MV-4-11 (cell line): ENCODE data around the gene ACAD8.

Source experiments
- DNase-seq: peaks from one replicate; lab custom pipeline; 2025; lab: John Stamatoyannopoulos, UW

The ACAD8 gene

GRCh38 chr11:134290646-134291045 is 37.3 kb downstream of the ACAD8 start:
- DNase-seq, result no peak

DNA sequence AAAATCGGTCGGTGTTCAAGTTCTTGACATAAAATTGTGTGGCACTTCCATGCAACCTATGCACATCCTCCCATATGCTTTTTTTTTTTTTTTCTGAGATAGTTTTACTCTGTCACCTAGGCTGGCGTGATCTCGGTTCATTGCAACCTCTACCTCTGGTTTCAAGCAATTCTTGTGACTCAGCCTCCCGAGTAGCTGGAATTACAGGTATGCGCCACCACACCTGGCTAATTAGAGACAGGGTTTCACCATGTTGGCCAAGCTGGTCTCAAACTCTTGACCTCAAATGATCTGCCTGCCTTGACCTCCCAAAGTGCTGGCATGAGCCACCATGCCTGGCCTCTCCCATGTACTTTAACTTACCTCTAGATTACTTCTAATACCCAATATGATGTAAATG is 37.8 kb downstream of the ACAD8 start:
- DNase-seq, result no peak

GRCh38 chr11:134292661-134293060 is 39.3 kb downstream of the ACAD8 start:
- no peak for DNase-seq

GRCh38 chr11:134293119-134294113 is 40.0 kb downstream of the ACAD8 start:
- DNase-seq, result no peak

DNA sequence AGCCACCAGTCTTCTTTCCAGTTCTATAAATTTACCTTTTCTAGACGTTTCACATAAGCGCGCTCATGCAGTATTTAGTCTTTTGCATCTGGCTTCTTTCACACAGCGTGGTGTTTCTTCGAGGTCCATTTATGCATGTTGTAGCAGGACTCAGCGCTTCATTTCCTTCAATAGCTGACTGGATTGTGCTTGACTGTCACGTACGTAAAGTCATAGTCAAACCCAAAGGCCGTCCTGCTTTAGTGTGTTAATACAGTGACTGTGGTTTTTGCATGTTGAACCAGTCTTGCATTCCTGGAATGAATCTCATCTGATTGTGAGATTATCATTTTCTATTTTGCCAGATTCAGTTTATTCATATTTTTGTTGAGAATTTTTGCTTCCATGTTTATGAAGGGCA is 41.3 kb downstream of the ACAD8 start:
- DNase-seq, result no peak

DNA sequence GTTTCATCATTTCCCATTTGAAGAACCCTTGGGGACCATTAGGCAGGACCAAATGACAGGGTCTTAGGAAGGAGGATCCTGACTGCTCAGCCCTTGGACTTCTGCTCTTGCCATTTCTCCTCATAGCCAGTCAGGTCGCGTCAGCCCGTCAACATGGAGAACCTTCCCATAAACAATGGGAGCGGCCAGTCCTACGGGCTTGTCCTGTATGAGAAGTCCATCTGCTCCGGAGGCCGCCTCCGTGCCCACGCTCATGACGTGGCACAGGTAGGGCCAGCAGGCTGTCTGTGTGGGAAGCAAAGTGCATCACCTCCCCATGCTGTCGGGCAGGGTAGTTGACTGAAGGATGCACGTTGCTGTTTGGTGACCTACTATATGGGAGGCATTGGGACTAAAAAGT is 58.9 kb downstream of the ACAD8 start:
- DNase-seq, result no peak

GRCh38 chr11:134312807-134313206 is 59.4 kb downstream of the ACAD8 start:
- DNase-seq, result no peak

GRCh38 chr11:134313379-134313778 is 60.0 kb downstream of the ACAD8 start:
- DNase-seq, result no peak

GRCh38 chr11:134313821-134314607 is 60.6 kb downstream of the ACAD8 start:
- DNase-seq, result no peak
